Measurements from ENCODE around the gene FAM234A. TPM values are rescaled to one million over a fixed set of nuclear protein-coding genes. Genes with fewer than 3 reads are reported as not detected.

FAM234A gene
- total and polyA plus RNA-seq, 4 donors, result 24.1 to 39.7 (median 27.8) TPM

DNA sequence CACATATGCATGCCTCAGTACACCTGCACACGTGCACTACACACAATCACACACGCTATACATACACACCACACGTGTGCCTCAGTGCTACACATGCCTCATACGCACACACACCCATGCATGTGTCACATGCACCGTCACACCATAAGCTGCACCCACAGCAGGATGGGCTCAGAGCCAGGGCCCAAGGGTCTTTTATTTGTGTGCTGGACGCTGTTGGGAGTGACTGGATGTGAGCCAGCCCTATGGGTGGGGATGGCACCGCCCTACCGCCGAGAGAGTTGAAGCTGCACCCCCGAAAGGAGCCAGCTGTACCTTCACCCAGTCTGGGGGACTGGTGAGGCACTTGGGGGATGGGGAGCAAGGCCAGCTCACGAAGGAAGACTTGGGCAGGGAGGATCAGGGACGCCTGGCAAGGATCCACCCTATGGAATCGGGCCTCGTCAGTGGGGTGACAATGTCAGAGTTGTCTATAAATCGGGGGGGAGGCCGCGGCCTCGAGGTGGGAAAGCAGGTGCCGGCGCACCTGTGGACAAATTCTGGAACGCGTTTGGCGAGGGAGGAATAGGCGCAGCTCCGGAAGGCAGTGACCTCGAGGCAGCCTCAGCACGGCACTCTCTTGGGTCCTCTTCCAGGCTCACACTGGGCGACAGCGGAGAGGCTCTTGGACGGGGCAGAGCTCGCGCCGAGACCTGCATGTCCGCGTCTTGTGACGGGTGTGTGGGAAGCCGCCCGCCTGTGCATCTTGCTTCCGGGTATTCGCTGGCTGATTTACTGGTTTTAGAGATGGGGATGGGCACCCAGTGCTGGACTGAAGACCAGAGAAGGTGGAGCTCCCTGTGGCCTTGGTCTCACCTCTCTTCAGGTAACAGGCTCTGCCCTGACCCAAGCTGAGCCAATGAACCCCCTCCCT is 33.8 kb downstream of the FAM234A start:
- no peak overlapping the region for H3K27ac ChIP-seq (ENCODE audit: low read depth in 1 of 2, low read length in 2 of 2)
- no peak for TF ChIP-seq NR2F2 (IDR thresholded peaks at IDR 0.05)
- no peak for TF ChIP-seq YY1 (IDR thresholded peaks at IDR 0.05)
- TF ChIP-seq HNF4A (conservative IDR thresholded peaks at IDR 0.05), result no peak
- no peak for TF ChIP-seq CTCF (IDR thresholded peaks at IDR 0.05; ENCODE audit: low read depth, low read length, missing input control)
- no peak for TF ChIP-seq JUND (IDR thresholded peaks at IDR 0.05)
- no peak for TF ChIP-seq HNF4G (IDR thresholded peaks at IDR 0.05)
- no peak for TF ChIP-seq MAX (IDR thresholded peaks at IDR 0.05)
- TF ChIP-seq REST (IDR thresholded peaks at IDR 0.05), result no peak
- no peak for TF ChIP-seq ZBTB33 (IDR thresholded peaks at IDR 0.05)
- TF ChIP-seq SP1 (IDR thresholded peaks at IDR 0.05), result no peak
- no peak for TF ChIP-seq TAF1 (conservative IDR thresholded peaks at IDR 0.05)
- TF ChIP-seq FOXA1 (IDR thresholded peaks at IDR 0.05), result no peak
- no peak for TF ChIP-seq GABPA (IDR thresholded peaks at IDR 0.05 in 1 of 2, conservative IDR thresholded peaks at IDR 0.05 in 1 of 2)
- TF ChIP-seq FOXA2 (IDR thresholded peaks at IDR 0.05), result no peak
- no peak for TF ChIP-seq EGR1 (IDR thresholded peaks at IDR 0.05; ENCODE audit: low read depth in 2 of 2)
- TF ChIP-seq ATF3 (IDR thresholded peaks at IDR 0.05), result no peak
- no peak for TF ChIP-seq RXRA (IDR thresholded peaks at IDR 0.05)
- 68% methylated on average over 40 of the region's 40 CpGs for WGBS

More for the DNA sequence above, 33.8 kb downstream of the FAM234A start:
- Histone ChIP-seq H3K27me3 (ENCODE audit: control insufficient read depth in 4 of 4, insufficient read depth in 4 of 4, low read length in 3 of 4) (no peaks in the 10 kb centered on the region), H3K9me3 (ENCODE audit: control insufficient read depth in 4 of 4, low read length in 3 of 4) (no peaks in the 10 kb centered on the region), H3K36me3 (ENCODE audit: control insufficient read depth in 4 of 4, insufficient read depth in 3 of 4, low read depth in 1 of 4, low read length in 3 of 4) (peaks cover 0 to 14% (median 5%) of the 10 kb centered on the region in 4 donors), H3K9ac (ENCODE audit: low read depth in 1 of 2, low read length in 2 of 2) (no peak overlapping the region), H3K4me1 (ENCODE audit: control insufficient read depth in 4 of 4, insufficient read depth in 4 of 4, low read length in 3 of 4) (no peaks in the 10 kb centered on the region), H3K4me3 (ENCODE audit: low read depth in 1 of 3, low read length in 3 of 3) (no peak overlapping the region)
- DNase-seq (ENCODE audit: low spot score), result no peak

All from liver (tissue), 9 donors.